Measurements from ENCODE around the gene SZRD1. TPM values are rescaled to one million over a fixed set of nuclear protein-coding genes. Genes with fewer than 3 reads are reported as not detected.
A peak's percentile ranks its signal among the peaks of the same experiment; 100 is the strongest.
"Not testable (repeated sequence)": the region's sequence is repeated elsewhere in the genome, so short reads cannot be mapped to it uniquely, and the experiment has no call there.

The SZRD1 gene
- total and polyA plus RNA-seq, 8 donors: 15.8 to 86.6 (median 48.7) TPM

- no peak overlapping the region for H3K27ac ChIP-seq
- no peak for TF ChIP-seq EP300 (IDR thresholded peaks at IDR 0.05)
- no peak for TF ChIP-seq POLR2AphosphoS5 (IDR thresholded peaks at IDR 0.05)
- TF ChIP-seq POLR2A (IDR thresholded peaks at IDR 0.05): no peak
- no peak for TF ChIP-seq CTCF (IDR thresholded peaks at IDR 0.05)
- 91 to 94% (median 93%) methylated on average over 2 of the region's 2 CpGs for WGBS, 5 donors
- no peak overlapping the region for H3K4me3 ChIP-seq
- no peak for DNase-seq
- intact Hi-C loops (cut with DNase I; ENCODE audit: low total_unique reads): loop anchor here (5.0 kb wide), 1 partner anchor 277 kb away; no protein-coding TSS in a partner anchor
- H3K36me3 ChIP-seq: no peaks in the 10 kb centered on the region
- H3K27me3 ChIP-seq: no peaks in the 10 kb centered on the region
- no peaks in the 10 kb centered on the region for H3K9me3 ChIP-seq
- H3K4me1 ChIP-seq: peaks cover 10 to 26% (median 19%) of the 10 kb centered on the region in 4 donors
These were observed 12.4 kb upstream of the SZRD1 start for GRCh38 chr1:16354619-16355018.

GRCh38 chr1:16356867-16357266 lies 10.2 kb upstream of the SZRD1 start:
- Histone ChIP-seq H3K4me3 (no peak overlapping the region), H3K9me3 (no peaks in the 10 kb centered on the region), H3K4me1 (peaks cover 0 to 7% (median 6%) of the 10 kb centered on the region in 4 donors), H3K27me3 (no peaks in the 10 kb centered on the region), H3K36me3 (no peaks in the 10 kb centered on the region), H3K27ac (no peak overlapping the region)
- intact Hi-C loops (cut with DNase I; ENCODE audit: low total_unique reads): loop anchor here (5.0 kb wide), 1 partner anchor 280 kb away; no protein-coding TSS in a partner anchor
- WGBS, 5 donors: 74 to 85% (median 83%) methylated on average over 3 of the region's 3 CpGs
- no peak for DNase-seq
- TF ChIP-seq CTCF (IDR thresholded peaks at IDR 0.05) (no peak), POLR2A (IDR thresholded peaks at IDR 0.05) (no peak), EP300 (IDR thresholded peaks at IDR 0.05) (no peak), POLR2AphosphoS5 (IDR thresholded peaks at IDR 0.05) (no peak)

GRCh38 chr1:16365146-16365498 lies 1.9 kb upstream of the SZRD1 start:
- H3K9me3 ChIP-seq; H3K36me3 ChIP-seq; H3K27me3 ChIP-seq; H3K4me3 ChIP-seq; intact Hi-C loops (cut with DNase I; ENCODE audit: low total_unique reads); DNase-seq: not testable (repeated sequence)
- H3K4me1 ChIP-seq: peaks cover 16 to 56% (median 32%) of the 10 kb centered on the region in 4 donors
- 51 to 67% (median 62%) methylated on average over 3 of the region's 3 CpGs for WGBS, 5 donors
- H3K27ac ChIP-seq: peak overlapping the region in 2 of 5 donors; percentile 31 to 42

GRCh38 chr1:16367258-16367967 lies 371 bp downstream of the SZRD1 start:
- Histone ChIP-seq H3K27me3 (no peaks in the 10 kb centered on the region), H3K27ac (peak overlapping the region; percentile 97 to 98 (median 98)), H3K36me3 (no peaks in the 10 kb centered on the region), H3K4me3 (peak overlapping the region; percentile 66 to 78 (median 70)), H3K4me1 (peaks cover 26 to 79% (median 54%) of the 10 kb centered on the region in 4 donors), H3K9me3 (no peaks in the 10 kb centered on the region)
- DNase-seq: peak; percentile 74 to 95
- peak in 1 of 4 donors; percentile 71 for TF ChIP-seq POLR2A (IDR thresholded peaks at IDR 0.05)
- TF ChIP-seq CTCF (IDR thresholded peaks at IDR 0.05): no peak
- peak in 2 of 3 donors; percentile 21 to 79 for TF ChIP-seq POLR2AphosphoS5 (IDR thresholded peaks at IDR 0.05)
- no peak for TF ChIP-seq EP300 (IDR thresholded peaks at IDR 0.05)
- 0 to 1% (median 0%) methylated on average over 44 to 47 of the region's 47 CpGs for WGBS, 5 donors
- intact Hi-C loops (cut with DNase I; ENCODE audit: low total_unique reads): no loop called here
